GM21528 (cell line): ENCODE results near the gene CBX3.
"Not testable (repeated sequence)": the region's sequence is repeated elsewhere in the genome, so short reads cannot be mapped to it uniquely, and the experiment has no call there.

ENCODE experiments used
- ATAC-seq: cut with Tn5 transposase; IDR thresholded peaks from one replicate; pipeline ENCODE4 v1.9.1; 2021; ENCODE audit warnings: mild to moderate bottlenecking, moderate library complexity; ENCODE audit not compliant: unreplicated experiment, low FRiP score

CBX3 gene

DNA sequence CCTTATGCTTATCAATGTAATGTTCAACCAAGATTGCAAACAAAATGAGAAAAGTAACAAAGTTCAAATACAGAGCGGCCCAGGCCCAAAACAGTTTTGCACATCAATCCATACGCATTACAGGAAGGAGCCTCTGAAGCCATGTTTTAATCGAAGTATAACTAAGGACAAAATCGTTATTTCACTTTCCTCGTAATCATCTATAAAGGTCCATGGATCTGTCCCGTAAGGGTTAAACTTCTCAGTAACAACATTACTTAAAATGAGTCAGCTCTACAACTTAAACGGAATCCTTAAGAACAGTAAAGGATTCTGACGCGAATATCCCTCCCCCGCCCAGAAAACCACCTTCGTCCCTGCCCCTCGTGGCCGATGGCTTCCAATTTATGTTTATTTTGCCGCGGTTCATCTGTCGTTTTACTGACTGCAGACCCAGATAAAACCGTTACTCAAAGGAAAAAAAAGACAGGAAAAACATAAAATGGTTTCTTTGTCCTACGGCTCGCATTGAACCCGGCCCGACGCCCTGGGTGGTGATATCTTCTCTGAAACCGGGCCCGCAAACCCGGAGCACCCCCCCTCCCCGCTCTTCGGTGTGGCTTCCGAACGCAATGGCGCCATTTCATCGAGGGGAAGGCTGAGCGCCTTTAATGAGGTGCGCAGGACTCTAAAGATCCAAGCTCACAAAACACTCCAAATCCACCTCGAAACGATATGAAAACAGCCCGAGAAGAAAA lies 2.1 kb upstream of the CBX3 start:
- no peak for ATAC-seq

- peak; percentile 14 for ATAC-seq
Measured at GRCh38 chr7:26200038-26200443, 1.5 kb upstream of the CBX3 start.

DNA sequence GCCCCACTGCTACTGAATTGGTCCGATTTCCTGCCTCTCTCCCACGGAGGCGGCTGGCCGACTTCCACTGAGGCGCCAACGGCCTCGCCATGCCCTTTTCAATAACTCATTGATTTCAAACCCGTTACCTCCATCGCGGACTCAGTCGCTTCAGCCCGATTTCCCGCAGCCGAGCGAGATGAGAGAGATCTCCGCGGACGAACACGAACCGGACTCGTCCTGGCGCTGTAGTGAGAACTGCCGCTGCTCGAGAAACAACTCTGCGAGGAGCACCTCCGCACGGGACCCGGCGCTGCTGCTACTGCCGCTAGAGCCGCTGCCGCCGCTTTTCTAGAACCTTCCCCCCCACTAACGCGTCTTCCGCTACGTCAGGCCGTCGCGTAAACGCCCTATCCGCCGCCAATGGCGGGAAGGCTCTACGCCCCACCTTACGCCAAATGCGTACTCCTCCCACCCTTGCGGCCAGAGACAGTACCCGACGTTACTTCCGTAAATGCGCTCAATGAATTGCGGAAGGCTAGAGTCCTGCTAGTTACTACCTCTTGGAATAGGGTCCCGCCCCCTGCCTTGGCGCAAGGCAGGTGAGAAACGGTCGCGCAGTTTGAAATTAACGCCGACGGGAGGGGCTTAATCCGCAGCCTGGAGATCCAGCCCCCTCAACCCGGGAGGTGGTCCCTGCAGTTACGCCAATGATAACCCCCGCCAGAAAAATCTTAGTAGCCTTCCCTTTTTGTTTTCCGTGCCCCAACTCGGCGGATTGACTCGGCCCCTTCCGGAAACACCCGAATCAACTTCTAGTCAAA lies 900 bp upstream of the CBX3 start, which contains the start of gene HNRNPA2B1:
HNRNPA2B1 (minus strand) TSS at position 303 of the 803 bp plus-strand sequence; CDS start at position 134, 169 bp downstream.
- ATAC-seq: peak; percentile 65

- ATAC-seq: peak; percentile 6
Measured at GRCh38 chr7:26202019-26202990, 760 bp downstream of the CBX3 start.

GRCh38 chr7:26203016-26203415 lies 1.5 kb downstream of the CBX3 start:
- ATAC-seq: no peak

DNA sequence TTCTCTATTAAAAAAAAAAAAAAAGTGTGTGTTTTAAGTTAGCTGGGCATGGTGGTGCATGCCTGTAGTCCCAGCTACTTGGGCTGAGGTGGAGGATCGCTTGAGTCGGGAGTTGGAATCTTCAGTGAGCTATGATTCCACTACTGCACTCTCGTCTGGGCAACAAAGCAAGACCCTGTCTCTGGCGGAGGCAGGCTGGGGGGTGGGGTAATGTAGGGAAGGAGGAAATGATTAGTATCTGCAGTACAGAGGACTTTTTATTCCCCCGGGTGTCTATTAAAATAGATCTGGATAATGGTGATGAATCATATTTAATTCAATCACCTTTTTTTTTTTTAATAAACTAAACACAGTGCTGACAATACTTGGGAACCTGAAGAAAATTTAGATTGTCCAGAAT lies 6.5 kb downstream of the CBX3 start:
- ATAC-seq: no peak

DNA sequence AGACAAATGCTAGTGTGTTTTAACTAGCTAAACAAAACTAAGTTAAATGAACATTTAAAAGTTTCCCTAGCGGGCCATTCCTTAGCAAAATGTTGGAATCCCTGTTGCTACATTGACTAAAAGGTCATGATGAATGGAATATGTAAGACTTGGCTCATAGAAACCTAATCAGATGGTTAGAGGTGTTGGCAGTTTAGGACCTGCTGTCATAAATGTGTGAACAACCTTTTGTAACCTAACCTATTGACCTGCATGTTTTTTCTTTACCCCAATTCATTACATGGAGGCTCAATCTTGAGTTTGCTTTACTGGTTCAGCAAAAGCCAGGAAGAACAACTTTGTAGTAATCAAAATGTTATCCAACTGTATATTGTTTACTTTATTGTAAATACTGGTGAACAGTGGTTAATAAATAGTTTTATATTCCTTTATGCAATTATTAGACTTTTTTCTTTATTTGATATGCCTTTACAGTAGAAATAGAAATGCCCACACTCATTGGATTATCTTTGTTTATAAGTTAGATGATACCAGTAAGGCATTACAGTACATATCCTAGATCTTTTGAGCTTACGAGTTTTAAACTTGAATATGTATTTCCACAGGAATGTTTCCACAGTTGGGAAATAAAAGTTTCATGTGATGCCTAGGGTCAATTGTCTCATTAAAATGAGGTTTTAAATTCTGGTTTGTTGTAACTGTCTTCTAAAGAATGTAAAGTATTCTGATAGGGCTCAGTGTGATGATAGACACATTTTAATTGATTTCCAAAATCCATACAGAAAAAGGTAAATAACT lies 11.6 kb downstream of the CBX3 start:
- no peak for ATAC-seq

- no peak for ATAC-seq
Measured at GRCh38 chr7:26213807-26214515, 12.4 kb downstream of the CBX3 start.

DNA sequence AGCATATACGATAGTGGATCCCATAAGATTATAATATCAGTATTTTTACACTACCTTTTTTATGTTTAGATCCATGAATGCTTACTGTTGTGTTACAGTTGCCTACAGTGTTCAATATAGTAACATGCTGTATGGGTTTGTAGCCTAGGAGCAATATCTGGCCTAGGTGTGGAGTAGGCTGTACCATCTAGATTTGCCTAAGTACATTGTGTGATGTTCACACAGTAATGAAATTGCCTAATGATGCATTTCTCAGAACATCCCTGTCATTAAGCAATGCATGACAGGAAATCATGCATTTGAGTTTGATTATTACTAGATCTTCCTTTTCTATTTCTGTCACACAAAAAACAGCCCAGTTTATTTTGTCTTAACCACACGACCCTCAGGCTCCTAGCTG lies 14.5 kb downstream of the CBX3 start:
- ATAC-seq: no peak

DNA sequence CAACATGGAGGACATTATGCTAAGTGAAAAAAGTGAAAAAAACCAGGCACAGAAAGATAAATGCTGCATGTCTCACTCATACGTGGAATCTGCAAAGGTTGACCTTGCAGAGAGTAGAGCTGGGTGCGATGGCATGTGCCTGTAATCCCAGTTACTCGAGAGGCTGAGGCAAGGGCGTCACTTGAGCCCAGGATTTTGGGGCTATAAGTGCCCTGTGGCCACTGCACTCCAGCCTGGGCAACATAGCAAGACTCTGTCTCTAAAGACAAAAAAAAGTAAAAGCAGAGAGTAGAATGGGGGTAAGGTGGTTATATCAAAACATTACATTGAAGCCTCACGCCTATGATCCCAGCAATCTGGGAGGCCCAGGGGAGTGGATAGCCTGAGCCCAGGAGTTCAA lies 22.8 kb downstream of the CBX3 start:
- ATAC-seq: no peak

DNA sequence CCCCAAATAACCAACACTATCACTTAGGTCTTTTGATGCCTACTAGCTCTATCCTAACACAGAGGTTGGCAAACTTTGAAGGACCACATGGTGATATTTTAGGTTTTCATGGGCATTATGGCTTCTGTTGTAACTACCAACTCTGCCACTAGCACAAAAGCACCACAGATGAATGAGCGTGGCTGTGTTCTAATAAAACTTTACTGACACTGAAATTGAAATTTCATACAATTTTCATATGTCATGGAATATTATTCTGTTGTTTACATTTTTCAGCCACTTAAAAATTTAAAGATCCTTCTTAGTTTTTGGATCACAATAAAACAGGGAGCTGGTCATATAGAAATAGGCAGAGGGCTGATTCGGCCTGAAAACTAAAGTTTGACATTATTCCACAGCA lies 26.4 kb downstream of the CBX3 start:
- ATAC-seq: no peak

- ATAC-seq: no peak
Measured at GRCh38 chr7:26233902-26234511, 32.5 kb downstream of the CBX3 start.

GRCh38 chr7:26237035-26237807 lies 35.7 kb downstream of the CBX3 start:
- ATAC-seq: no peak

- ATAC-seq: no peak
Measured at GRCh38 chr7:26238032-26238431, 36.5 kb downstream of the CBX3 start.

GRCh38 chr7:26245150-26245549 lies 43.6 kb downstream of the CBX3 start:
- ATAC-seq: no peak

DNA sequence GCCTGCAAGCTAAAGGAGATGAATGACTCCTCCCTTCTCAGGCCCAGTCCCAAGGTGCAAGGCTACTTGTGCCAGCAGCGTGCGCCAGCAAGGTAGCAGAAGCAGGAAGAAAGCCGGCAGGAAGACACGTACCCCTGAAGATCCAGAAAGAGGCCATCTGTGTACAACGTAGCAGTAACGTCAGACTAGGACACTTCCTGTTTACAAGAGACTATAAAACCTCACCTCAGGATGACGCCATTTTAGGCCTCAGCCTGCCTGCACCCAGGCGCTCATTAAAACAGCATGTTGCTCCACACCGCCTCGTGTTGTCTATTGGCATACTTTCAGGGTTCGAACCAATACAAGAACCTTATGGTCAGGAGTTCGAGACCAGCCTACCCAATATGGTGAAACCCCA lies 48.7 kb downstream of the CBX3 start:
- no peak for ATAC-seq

DNA sequence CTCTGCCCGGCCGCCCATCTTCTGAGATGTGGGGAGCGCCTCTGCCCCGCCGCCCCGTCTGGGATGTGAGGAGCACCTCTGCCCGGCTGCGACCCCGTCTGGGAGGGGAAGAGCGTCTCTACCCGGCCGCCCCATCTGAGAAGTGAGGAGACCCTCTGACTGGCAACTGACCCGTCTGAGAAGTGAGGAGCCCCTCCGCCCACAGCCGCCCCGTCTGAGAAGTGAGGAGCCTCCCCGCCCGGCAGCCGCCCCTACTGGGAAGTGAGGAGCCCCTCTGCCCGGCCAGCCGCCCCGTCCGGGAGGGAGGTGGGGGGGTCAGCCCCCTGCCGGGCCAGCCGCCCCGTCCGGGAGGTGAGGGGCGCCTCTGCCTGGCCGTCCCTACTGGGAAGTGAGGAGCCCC lies 60.3 kb downstream of the CBX3 start:
- ATAC-seq: not testable (repeated sequence)
